H1 (cell line): ENCODE data around the gene DPF3. TPM values are rescaled to one million over a fixed set of nuclear protein-coding genes. Genes with fewer than 3 reads are reported as not detected.

Experiments used
- CTCF ChIA-PET: fragments of 300-600 bp; sonication (Branson Sonifier 250); formaldehyde crosslinking; loops from one replicate; lab custom pipeline; 2021; ENCODE audit not compliant: partially characterized antibody; lab: Charles Lee
- POLR2A ChIA-PET: fragments of 300-600 bp; sonication (Branson Sonifier 250); formaldehyde crosslinking; loops from one replicate; lab custom pipeline; 2021; ENCODE audit warnings: inconsistent platforms; ENCODE audit not compliant: partially characterized antibody; lab: Charles Lee
- DNase-seq, 2 experiments: peaks; one replicate each; pipeline versions ENCODE4 v3.0.0 to v3.0.0-alpha.2; 2010 to 2022; ENCODE audit warnings: low spot score in 2 of 2, low read depth in 1 of 2, mixed read lengths in 1 of 2
- FAIRE-seq: peaks from 2 replicates; lab custom pipeline; 2011; peaks lifted over from hg19 to GRCh38; lab: Jason Lieb, UNC
- H2AFZ ChIP-seq: 2 replicates; pipeline ENCODE4 v1.8.1; 2012; ENCODE audit warnings: low read length, inconsistent platforms
- H2AK5ac ChIP-seq: 2 replicates; pipeline ENCODE4 v1.6.1; 2013; ENCODE audit warnings: low read depth, low read length
- H2BK120ac ChIP-seq: replicated peaks from 2 replicates; pipeline ENCODE3; 2013; ENCODE audit warnings: low read depth, low read length, inconsistent platforms
- H2BK12ac ChIP-seq: 2 replicates; pipeline ENCODE4 v1.6.1; 2013; ENCODE audit warnings: low read depth, low read length
- H2BK15ac ChIP-seq: 2 replicates; pipeline ENCODE4 v1.6.1; 2013; ENCODE audit warnings: low read length
- H2BK20ac ChIP-seq: 2 replicates; pipeline ENCODE4 v1.6.1; 2013; ENCODE audit warnings: low read length
- H2BK5ac ChIP-seq: 2 replicates; pipeline ENCODE4 v1.6.1; 2013; ENCODE audit warnings: low read depth, low read length
- H3K14ac ChIP-seq: 2 replicates; pipeline ENCODE4 v1.6.1; 2013; ENCODE audit warnings: inconsistent platforms; ENCODE audit not compliant: insufficient read length
- H3K18ac ChIP-seq: 2 replicates; pipeline ENCODE4 v1.6.1; 2013; ENCODE audit warnings: low read length; ENCODE audit errors: extremely low read depth
- H3K23ac ChIP-seq: 2 replicates; pipeline ENCODE4 v1.6.1; 2013; ENCODE audit warnings: inconsistent platforms; ENCODE audit not compliant: insufficient read length
- H3K23me2 ChIP-seq: 2 replicates; pipeline ENCODE4 v1.6.1; 2013; ENCODE audit warnings: low read depth, low read length
- H3K27ac ChIP-seq: 2 replicates; pipeline ENCODE4 v1.6.1; 2011; ENCODE audit warnings: low read depth, low read length, inconsistent platforms
- H3K27me3 ChIP-seq, 4 experiments: replicated peaks in 1 of 4; 1 replicate in 1 of 4; 2 replicates in 3 of 4; pipeline versions ENCODE4 v1.6.1 to v1.8.1; 2011 to 2013; ENCODE audit warnings: low read length in 3 of 4, mild to moderate bottlenecking in 3 of 4, inconsistent platforms in 2 of 4, mixed read lengths in 2 of 4, moderate library complexity in 1 of 4; ENCODE audit not compliant: control insufficient read depth in 3 of 4, insufficient read depth in 3 of 4; ENCODE audit errors: extremely low read depth in 1 of 4
- H3K36me3 ChIP-seq, 4 experiments: 2 replicates each; pipeline versions ENCODE4 v1.6.1 to v1.8.1; 2011 to 2013; ENCODE audit warnings: mild to moderate bottlenecking in 4 of 4, low read length in 3 of 4, moderate library complexity in 2 of 4, control low read depth in 1 of 4, inconsistent platforms in 1 of 4; ENCODE audit not compliant: insufficient read depth in 4 of 4, control insufficient read depth in 2 of 4
- H3K4ac ChIP-seq: replicated peaks from 2 replicates; pipeline ENCODE3; 2013; ENCODE audit warnings: low read length, low read depth, mixed read lengths, inconsistent platforms; ENCODE audit not compliant: insufficient read length
- H3K4me1 ChIP-seq, 4 experiments: replicated peaks in 1 of 4; 1 replicate in 1 of 4; 2 replicates in 3 of 4; pipeline versions ENCODE4 v1.6.1 to v1.8.1; 2011 to 2013; ENCODE audit warnings: low read length in 3 of 4, inconsistent platforms in 2 of 4, mixed read lengths in 1 of 4; ENCODE audit not compliant: insufficient read depth in 4 of 4, control insufficient read depth in 3 of 4
- H3K4me2 ChIP-seq, 2 experiments: 2 replicates each; pipeline versions ENCODE4 v1.6.1 to v1.8.1; 2011 to 2013; ENCODE audit warnings: low read depth in 2 of 2, low read length in 2 of 2, control low read depth in 1 of 2, inconsistent platforms in 1 of 2, mild to moderate bottlenecking in 1 of 2; ENCODE audit not compliant: insufficient read depth in 1 of 2
- H3K4me3 ChIP-seq, 4 experiments: fragments of 200-600, 300-600 bp in 1 of 4; sonication (generic), shearing (Covaris generic), sonication (Bioruptor Twin) in 1 of 4; 2 replicates each; pipeline versions ENCODE4 v1.5.1 to v1.8.1; 2011 to 2016; ENCODE audit warnings: low read length in 4 of 4, low read depth in 3 of 4, control low read depth in 2 of 4, inconsistent platforms in 2 of 4, mild to moderate bottlenecking in 2 of 4, mixed read lengths in 1 of 4, moderate library complexity in 1 of 4; ENCODE audit not compliant: insufficient read depth in 2 of 4; ENCODE audit errors: extremely low read depth in 1 of 4
- H3K56ac ChIP-seq: replicated peaks from 2 replicates; pipeline ENCODE3; 2013; ENCODE audit warnings: low read depth, mild to moderate bottlenecking, mixed read lengths, low read length, inconsistent platforms; ENCODE audit not compliant: insufficient read length
- H3K79me1 ChIP-seq: 2 replicates; pipeline ENCODE4 v1.6.1; 2013; ENCODE audit warnings: low read depth, low read length, control low read depth
- H3K79me2 ChIP-seq, 2 experiments: 2 replicates each; pipeline versions ENCODE4 v1.6.1 to v1.8.1; 2012 to 2013; ENCODE audit warnings: low read length in 2 of 2, mild to moderate bottlenecking in 2 of 2, inconsistent platforms in 1 of 2; ENCODE audit not compliant: insufficient read depth in 2 of 2, control insufficient read depth in 1 of 2
- H3K9ac ChIP-seq, 4 experiments: replicated peaks in 1 of 4; 1 replicate in 1 of 4; 2 replicates in 3 of 4; pipeline versions ENCODE4 v1.6.1 to v1.8.1; 2011 to 2013; ENCODE audit warnings: low read depth in 3 of 4, low read length in 3 of 4, control low read depth in 2 of 4, mild to moderate bottlenecking in 2 of 4, moderate library complexity in 2 of 4, inconsistent platforms in 1 of 4; ENCODE audit errors: extremely low read depth in 1 of 4
- H3K9me3 ChIP-seq, 2 experiments: 2 replicates each; pipeline versions ENCODE4 v1.6.1 to v1.8.1; 2012 to 2013; ENCODE audit warnings: mild to moderate bottlenecking in 2 of 2, moderate library complexity in 2 of 2, control low read depth in 1 of 2, inconsistent platforms in 1 of 2, low read depth in 1 of 2, low read length in 1 of 2, mixed read lengths in 1 of 2; ENCODE audit not compliant: insufficient read depth in 2 of 2
- H4K20me1 ChIP-seq, 2 experiments: replicated peaks in 1 of 2; 2 replicates each; pipeline versions ENCODE3 to v1.8.1; 2011 to 2013; ENCODE audit warnings: inconsistent platforms in 2 of 2, low read length in 2 of 2, mild to moderate bottlenecking in 1 of 2; ENCODE audit not compliant: insufficient read depth in 2 of 2, control insufficient read depth in 1 of 2
- H4K5ac ChIP-seq: 2 replicates; pipeline ENCODE4 v1.6.1; 2013; ENCODE audit warnings: low read length, low read depth, mixed read lengths, inconsistent platforms; ENCODE audit not compliant: insufficient read length
- H4K8ac ChIP-seq: 2 replicates; pipeline ENCODE4 v1.8.0; 2013; ENCODE audit warnings: mild to moderate bottlenecking, moderate library complexity, low read length, inconsistent platforms; ENCODE audit not compliant: insufficient read depth; ENCODE audit errors: extremely low read depth
- H4K91ac ChIP-seq: replicated peaks from 2 replicates; pipeline ENCODE3; 2013; ENCODE audit warnings: low read length, mixed read lengths, inconsistent platforms; ENCODE audit not compliant: insufficient read length
- E2F6 ChIP-seq: IDR thresholded peaks from 2 replicates; pipeline ENCODE4 v1.6.1; 2012; ENCODE audit warnings: inconsistent platforms
- KDM5A ChIP-seq: fragments of 200-600 bp; IDR thresholded peaks from 2 replicates; pipeline ENCODE4 v1.7.1; 2012; ENCODE audit warnings: mild to moderate bottlenecking, low read length, inconsistent platforms, mixed read lengths
- SIRT6 ChIP-seq: IDR thresholded peaks from one replicate; pipeline ENCODE4 v1.7.1; 2012; ENCODE audit warnings: low read length, inconsistent platforms
- TCF12 ChIP-seq: IDR thresholded peaks from 2 replicates; pipeline ENCODE4 v1.6.1; 2011; ENCODE audit warnings: low read depth, mild to moderate bottlenecking, low read length
- WGBS, 2 experiments: shearing (Covaris generic) in 1 of 2; methylation state at CpG; one replicate each; pipeline versions ENCODE4 v1.1.6 to v1.1.7; 2013 to 2015; ENCODE audit warnings: low lambda C conversion rate in 2 of 2, mixed read lengths in 2 of 2, inconsistent platforms in 1 of 2, low coverage in 1 of 2, missing lambda C conversion rate in 1 of 2; ENCODE audit not compliant: insufficient replicate concordance in 2 of 2, insufficient coverage in 1 of 2, insufficient read length in 1 of 2; ENCODE audit errors: extremely low coverage in 1 of 2, missing lambda C conversion rate in 1 of 2; 5-methylcytosine and 5-hydroxymethylcytosine counted together
- polyA plus RNA-seq, 7 experiments: library from polyadenylated mRNA; depleted of rRNA in 3 of 7; stranded (reverse) in 5 of 7; unstranded in 2 of 7; fragments of >200 nt in 5 of 7; fragments of 200-250 nt in 2 of 7; gene quantifications; 1 replicate in 5 of 7; 2 replicates in 1 of 7; 4 replicates in 1 of 7; pipeline versions ENCODE4 v1.2.1 to v1.2.3, GENCODE V29; 2011 to 2013; ENCODE audit warnings: missing spikeins in 2 of 7, mixed read lengths in 2 of 7
- total RNA-seq: library from RNA; stranded (reverse); fragmentation: NEBNext Ultra II Directional; extraction: Animal tissue kit (Norgen Biotek cat#: 25700); gene quantifications from 2 replicates; pipeline ENCODE4 v1.2.1, GENCODE V29; 2021
- TF ChIP-seq, protein P1 (sequence below): IDR thresholded peaks from 2 replicates; pipeline ENCODE4 v1.6.1; 2011; ENCODE audit warnings: low read length, improper control_type of control experiment
- TF ChIP-seq, protein P2 (sequence below), 3 experiments: IDR thresholded peaks; 1 replicate in 2 of 3; 2 replicates in 1 of 3; pipeline versions ENCODE4 v1.5.1 to v1.6.1; 2011; ENCODE audit warnings: low read length in 3 of 3, mild to moderate bottlenecking in 3 of 3, inconsistent platforms in 2 of 3, low read depth in 1 of 3, moderate library complexity in 1 of 3; ENCODE audit not compliant: insufficient read depth in 1 of 3; ENCODE audit errors: control extremely low read depth in 1 of 3

The DPF3 gene
- total and polyA plus RNA-seq, 2 of the 8 experiments (the other 6 are each of a cell fraction or from before 2014, with no cell fraction given) = 0.19 TPM; not detected in 1

GRCh38 chr14:72708708-72709475 is 185.0 kb downstream of the DPF3 start:
- 82% methylated on average over 13 of the region's 13 CpGs; no CpG with 5 or more reads in 1 of the 2 experiments for WGBS, 2 experiments
- H4K91ac ChIP-seq = no peak overlapping the region
- no peak overlapping the region for H4K8ac ChIP-seq
- CTCF ChIA-PET = interaction anchor here (0.6 to 2.2 kb wide), 4 partner anchors 15 to 195 kb away, joined by 3 to 6 read pairs (median 4); no protein-coding TSS in a partner anchor
- no peak overlapping the region for H2AK5ac ChIP-seq
- no peak overlapping the region for H3K14ac ChIP-seq
- FAIRE-seq = no peak
- H3K9ac ChIP-seq = no peak overlapping the region
- no peak overlapping the region for H3K4ac ChIP-seq
- H2BK20ac ChIP-seq = no peak overlapping the region
- 0 out of 2 replicates have a peak overlapping the region, but pooled peaks have one; percentile 33 for H2AFZ ChIP-seq
- no peak overlapping the region for H2BK120ac ChIP-seq
- peaks cover 3 to 4% of the 10 kb centered on the region in 2 experiments; a peak in 2 of 4 replicates for H3K9me3 ChIP-seq
- DNase-seq = no peak
- H4K20me1 ChIP-seq = no peaks in the 10 kb centered on the region
- no peak overlapping the region for H3K56ac ChIP-seq
- 0 out of 2 replicates have a peak overlapping the region, but pooled peaks have one; percentile 61 for H2BK15ac ChIP-seq
- H3K4me2 ChIP-seq = no peak overlapping the region
- no peak overlapping the region for H4K5ac ChIP-seq
- no peaks in the 10 kb centered on the region for H3K27me3 ChIP-seq
- peaks cover 0 to 3% (median under 1%) of the 10 kb centered on the region in 4 experiments; a peak in 1 of 7 replicates for H3K4me1 ChIP-seq
- H3K36me3 ChIP-seq = no peaks in the 10 kb centered on the region
- POLR2A ChIA-PET = no interaction called here
- H3K79me1 ChIP-seq = no peaks in the 10 kb centered on the region
- no peak overlapping the region for H2BK12ac ChIP-seq
- no peak overlapping the region for H3K23ac ChIP-seq
- peak overlapping the region; percentile 24; the same call in 1 of the 2 replicates for H2BK5ac ChIP-seq
- H3K4me3 ChIP-seq = no peak overlapping the region
- H3K18ac ChIP-seq = no peak overlapping the region
- no peaks in the 10 kb centered on the region for H3K23me2 ChIP-seq
- H3K79me2 ChIP-seq = no peaks in the 10 kb centered on the region
- no peak overlapping the region for H3K27ac ChIP-seq
- no peak for TF ChIP-seq TCF12
- TF ChIP-seq KDM5A = no peak
- TF ChIP-seq, protein P1, sequence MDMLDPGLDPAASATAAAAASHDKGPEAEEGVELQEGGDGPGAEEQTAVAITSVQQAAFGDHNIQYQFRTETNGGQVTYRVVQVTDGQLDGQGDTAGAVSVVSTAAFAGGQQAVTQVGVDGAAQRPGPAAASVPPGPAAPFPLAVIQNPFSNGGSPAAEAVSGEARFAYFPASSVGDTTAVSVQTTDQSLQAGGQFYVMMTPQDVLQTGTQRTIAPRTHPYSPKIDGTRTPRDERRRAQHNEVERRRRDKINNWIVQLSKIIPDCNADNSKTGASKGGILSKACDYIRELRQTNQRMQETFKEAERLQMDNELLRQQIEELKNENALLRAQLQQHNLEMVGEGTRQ = no peak
- TF ChIP-seq E2F6 = no peak
- no peak for TF ChIP-seq SIRT6
- TF ChIP-seq, protein P2, sequence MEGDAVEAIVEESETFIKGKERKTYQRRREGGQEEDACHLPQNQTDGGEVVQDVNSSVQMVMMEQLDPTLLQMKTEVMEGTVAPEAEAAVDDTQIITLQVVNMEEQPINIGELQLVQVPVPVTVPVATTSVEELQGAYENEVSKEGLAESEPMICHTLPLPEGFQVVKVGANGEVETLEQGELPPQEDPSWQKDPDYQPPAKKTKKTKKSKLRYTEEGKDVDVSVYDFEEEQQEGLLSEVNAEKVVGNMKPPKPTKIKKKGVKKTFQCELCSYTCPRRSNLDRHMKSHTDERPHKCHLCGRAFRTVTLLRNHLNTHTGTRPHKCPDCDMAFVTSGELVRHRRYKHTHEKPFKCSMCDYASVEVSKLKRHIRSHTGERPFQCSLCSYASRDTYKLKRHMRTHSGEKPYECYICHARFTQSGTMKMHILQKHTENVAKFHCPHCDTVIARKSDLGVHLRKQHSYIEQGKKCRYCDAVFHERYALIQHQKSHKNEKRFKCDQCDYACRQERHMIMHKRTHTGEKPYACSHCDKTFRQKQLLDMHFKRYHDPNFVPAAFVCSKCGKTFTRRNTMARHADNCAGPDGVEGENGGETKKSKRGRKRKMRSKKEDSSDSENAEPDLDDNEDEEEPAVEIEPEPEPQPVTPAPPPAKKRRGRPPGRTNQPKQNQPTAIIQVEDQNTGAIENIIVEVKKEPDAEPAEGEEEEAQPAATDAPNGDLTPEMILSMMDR (IDR thresholded peaks at IDR 0.05; ENCODE audit: control extremely low read depth in 1 of 3, insufficient read depth in 1 of 3, low read depth in 1 of 3, low read length in 3 of 3) = peak; percentile 33 to 47 (median 37); a peak in 3 of 4 replicates
